ENCODE data around the gene NLGN2. TPM values are rescaled to one million over a fixed set of nuclear protein-coding genes. Genes with fewer than 3 reads are reported as not detected.

Gene NLGN2
- total RNA-seq, 1 donor from 2014 or later = 46.7 TPM

DNA sequence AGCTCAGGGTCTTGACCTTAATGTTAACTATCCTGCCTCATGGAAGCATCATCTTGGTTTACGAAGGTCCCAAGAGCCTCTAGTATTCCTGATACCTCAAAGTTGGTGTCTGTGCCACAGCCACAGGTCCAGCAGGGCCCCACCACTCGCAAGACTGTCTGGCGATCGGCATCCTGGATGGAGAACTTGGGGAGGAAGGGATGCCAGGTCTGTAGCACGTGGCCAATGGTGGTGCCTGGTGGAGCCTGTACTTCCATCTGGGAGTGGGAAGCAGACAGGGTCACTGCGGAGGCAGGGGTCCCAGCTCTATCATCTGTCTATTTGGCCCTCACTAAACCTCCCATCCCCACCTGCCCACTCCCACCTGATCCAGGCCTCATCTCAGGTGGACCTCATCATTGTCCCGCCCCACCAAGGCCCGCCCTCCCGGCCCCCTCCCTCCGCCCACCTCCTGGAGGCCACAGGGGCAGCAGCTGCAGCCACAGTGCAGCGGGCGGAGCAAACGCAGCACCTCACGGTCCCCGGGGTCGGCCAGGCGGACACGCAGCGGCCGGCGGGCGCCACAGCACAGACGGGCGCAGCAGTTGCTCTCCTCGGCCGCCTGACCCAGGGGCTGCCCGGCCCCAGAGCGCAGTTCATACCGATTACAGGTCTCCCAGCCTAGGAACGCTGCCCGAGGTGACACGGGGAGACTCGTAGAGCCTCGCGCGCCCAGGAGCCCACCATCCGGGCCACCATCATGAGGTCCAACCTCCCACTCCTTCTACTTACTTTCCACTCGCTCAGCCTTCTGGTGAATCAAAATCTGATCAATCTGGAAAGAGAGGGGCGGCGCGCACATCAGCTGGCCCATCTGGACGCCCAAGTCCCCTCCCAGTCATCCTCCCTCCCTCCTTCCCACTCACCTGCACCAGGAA is 14.7 kb upstream of the NLGN2 start:
- H3K36me3 Mint-ChIP-seq (ENCODE audit: low read depth) = peaks cover 8% of the 10 kb centered on the region
- DNase-seq (ENCODE audit: low spot score) = no peak
- no peaks in the 10 kb centered on the region for H3K9me3 Mint-ChIP-seq (ENCODE audit: low read depth)
- H3K27me3 Mint-ChIP-seq (ENCODE audit: low read depth) = no peaks in the 10 kb centered on the region
- no peak overlapping the region for H3K27ac Mint-ChIP-seq (ENCODE audit: unreplicated experiment)
- H3K4me1 Mint-ChIP-seq (ENCODE audit: low read depth) = peaks cover 20% of the 10 kb centered on the region
- TF ChIP-seq, protein P1, sequence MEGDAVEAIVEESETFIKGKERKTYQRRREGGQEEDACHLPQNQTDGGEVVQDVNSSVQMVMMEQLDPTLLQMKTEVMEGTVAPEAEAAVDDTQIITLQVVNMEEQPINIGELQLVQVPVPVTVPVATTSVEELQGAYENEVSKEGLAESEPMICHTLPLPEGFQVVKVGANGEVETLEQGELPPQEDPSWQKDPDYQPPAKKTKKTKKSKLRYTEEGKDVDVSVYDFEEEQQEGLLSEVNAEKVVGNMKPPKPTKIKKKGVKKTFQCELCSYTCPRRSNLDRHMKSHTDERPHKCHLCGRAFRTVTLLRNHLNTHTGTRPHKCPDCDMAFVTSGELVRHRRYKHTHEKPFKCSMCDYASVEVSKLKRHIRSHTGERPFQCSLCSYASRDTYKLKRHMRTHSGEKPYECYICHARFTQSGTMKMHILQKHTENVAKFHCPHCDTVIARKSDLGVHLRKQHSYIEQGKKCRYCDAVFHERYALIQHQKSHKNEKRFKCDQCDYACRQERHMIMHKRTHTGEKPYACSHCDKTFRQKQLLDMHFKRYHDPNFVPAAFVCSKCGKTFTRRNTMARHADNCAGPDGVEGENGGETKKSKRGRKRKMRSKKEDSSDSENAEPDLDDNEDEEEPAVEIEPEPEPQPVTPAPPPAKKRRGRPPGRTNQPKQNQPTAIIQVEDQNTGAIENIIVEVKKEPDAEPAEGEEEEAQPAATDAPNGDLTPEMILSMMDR (IDR thresholded peaks at IDR 0.05) = no peak
- peak overlapping the region; percentile 91 for H3K4me3 Mint-ChIP-seq (ENCODE audit: unreplicated experiment)

DNA sequence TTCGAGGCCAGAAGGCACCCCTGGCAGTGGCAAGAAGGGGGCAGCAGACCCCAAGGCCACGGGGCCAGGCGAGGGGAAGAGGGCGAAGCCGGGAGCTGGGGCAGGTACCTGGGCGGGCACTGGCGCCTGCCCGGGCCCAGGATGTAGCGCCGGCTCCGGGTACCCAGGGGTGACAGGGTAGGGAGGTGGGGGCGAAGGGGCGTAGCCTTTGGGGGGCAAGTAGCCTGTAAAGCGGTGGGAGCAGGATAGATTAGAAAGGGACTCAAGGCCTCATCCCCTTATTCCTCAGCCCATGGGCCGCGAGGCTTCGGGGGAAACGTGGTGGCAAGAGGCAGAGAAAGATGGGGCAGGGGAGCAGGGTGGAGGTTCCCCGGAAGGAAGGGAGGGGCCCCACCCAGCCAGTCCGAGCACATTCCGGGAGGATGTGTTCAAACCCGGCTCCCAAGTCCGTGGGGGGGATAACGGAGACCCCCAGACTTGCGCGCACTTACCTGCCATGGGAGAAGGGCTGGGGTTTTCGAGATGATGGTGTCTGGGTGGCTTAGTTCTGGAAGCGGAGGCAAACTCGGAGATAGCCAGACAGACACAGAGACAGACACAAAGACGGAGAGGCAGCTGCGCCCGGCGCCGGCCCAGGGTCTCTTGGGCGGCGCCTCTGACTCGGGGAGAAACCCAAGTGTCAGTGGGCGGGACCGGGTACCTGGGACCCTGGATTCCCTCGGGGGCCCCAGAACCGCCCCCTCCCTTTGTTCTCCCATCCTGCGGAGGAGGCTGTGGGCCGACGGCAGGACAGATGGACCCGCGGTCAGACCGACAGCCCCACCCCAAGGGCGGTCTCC is 13.8 kb upstream of the NLGN2 start:
- peaks cover 20% of the 10 kb centered on the region for H3K4me1 Mint-ChIP-seq (ENCODE audit: low read depth)
- H3K9me3 Mint-ChIP-seq (ENCODE audit: low read depth) = no peaks in the 10 kb centered on the region
- peak overlapping the region; percentile 91 for H3K4me3 Mint-ChIP-seq (ENCODE audit: unreplicated experiment)
- DNase-seq (ENCODE audit: low spot score) = no peak
- no peak overlapping the region for H3K27ac Mint-ChIP-seq (ENCODE audit: unreplicated experiment)
- no peaks in the 10 kb centered on the region for H3K27me3 Mint-ChIP-seq (ENCODE audit: low read depth)
- TF ChIP-seq, protein P1 (IDR thresholded peaks at IDR 0.05) = peak; percentile 29
- peaks cover 8% of the 10 kb centered on the region for H3K36me3 Mint-ChIP-seq (ENCODE audit: low read depth)

DNA sequence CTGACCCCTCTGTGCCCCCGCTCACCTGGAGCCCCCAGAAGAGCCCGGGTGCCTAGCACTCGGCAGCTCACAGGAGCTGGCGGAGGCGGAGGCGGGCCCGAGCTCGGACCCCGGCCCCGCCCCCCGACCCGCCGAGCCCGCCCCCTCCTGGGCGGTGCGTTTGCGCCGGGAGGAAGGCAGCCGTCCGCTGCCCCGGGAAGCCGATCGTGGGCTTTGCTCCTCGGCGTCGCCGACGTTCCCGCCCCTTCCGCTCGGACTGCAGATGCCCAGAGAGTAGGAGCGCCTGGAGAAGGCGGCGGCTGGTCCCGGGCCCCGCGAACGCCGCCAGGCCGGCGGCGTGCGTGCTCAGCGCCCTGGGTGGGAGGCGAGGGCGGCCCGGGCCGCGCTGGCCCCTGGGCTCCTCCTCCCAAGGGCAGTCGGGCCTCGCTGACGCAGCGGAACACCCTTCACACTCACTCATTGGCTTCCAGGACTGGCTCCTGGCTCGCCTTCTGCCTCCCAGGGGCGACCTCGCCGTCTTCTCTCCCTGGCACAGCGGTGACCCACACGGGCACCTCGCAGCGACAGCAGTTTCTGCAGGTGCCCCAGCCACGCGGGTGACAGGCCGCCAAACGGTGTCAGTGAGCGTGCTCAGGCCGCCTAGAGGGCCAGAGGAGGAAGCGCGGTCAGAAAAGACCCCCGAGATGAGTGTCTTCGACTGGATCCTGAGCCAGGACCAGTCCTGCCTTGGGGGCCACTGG is 13.0 kb upstream of the NLGN2 start, which contains the start of gene PLSCR3:
TSS of gene PLSCR3 (minus strand) at position 74 of the 740 bp plus-strand sequence. CDS start 415 bp downstream, outside the sequence.
- Mint-ChIP-seq H3K27me3 (ENCODE audit: low read depth) (no peaks in the 10 kb centered on the region), H3K4me1 (ENCODE audit: low read depth) (peaks cover 20% of the 10 kb centered on the region), H3K36me3 (ENCODE audit: low read depth) (peaks cover 6% of the 10 kb centered on the region), H3K27ac (ENCODE audit: unreplicated experiment) (peak within 1 kb of the TSS; percentile 86), H3K4me3 (ENCODE audit: unreplicated experiment) (peak within 1 kb of the TSS; percentile 91), H3K9me3 (ENCODE audit: low read depth) (no peaks in the 10 kb centered on the region)
- no peak for DNase-seq (ENCODE audit: low spot score)
- TF ChIP-seq, protein P1 (IDR thresholded peaks at IDR 0.05) = peak; percentile 73

DNA sequence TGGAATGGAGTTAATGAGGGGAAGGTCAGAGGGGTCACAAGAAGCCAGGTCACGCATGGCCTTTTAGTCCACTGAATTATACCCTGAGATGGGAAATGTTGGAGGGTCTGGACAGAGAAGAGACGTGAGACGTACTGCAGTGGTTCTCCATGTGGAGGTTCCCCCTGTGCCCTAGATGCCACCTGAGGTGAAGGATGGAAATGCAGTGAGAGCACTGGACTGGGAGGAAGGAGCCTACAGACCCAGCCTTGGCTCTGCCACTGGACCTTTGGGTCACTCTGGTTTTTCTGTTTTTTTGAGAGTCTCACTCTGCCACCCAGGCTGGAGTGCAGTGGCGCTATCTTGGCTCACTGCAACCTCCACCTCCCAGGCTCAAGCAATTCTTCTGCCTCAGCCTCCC is 11.5 kb upstream of the NLGN2 start:
- peaks cover 3% of the 10 kb centered on the region for H3K36me3 Mint-ChIP-seq (ENCODE audit: low read depth)
- H3K9me3 Mint-ChIP-seq (ENCODE audit: low read depth) = no peaks in the 10 kb centered on the region
- H3K27ac Mint-ChIP-seq (ENCODE audit: unreplicated experiment) = peak overlapping the region; percentile 36
- TF ChIP-seq, protein P1 (IDR thresholded peaks at IDR 0.05) = no peak
- no peak overlapping the region for H3K4me3 Mint-ChIP-seq (ENCODE audit: unreplicated experiment)
- no peak for DNase-seq (ENCODE audit: low spot score)
- peaks cover 20% of the 10 kb centered on the region for H3K4me1 Mint-ChIP-seq (ENCODE audit: low read depth)
- no peaks in the 10 kb centered on the region for H3K27me3 Mint-ChIP-seq (ENCODE audit: low read depth)
